H9 (cell line): ENCODE data around the gene NOSIP. TPM values are rescaled to one million over a fixed set of nuclear protein-coding genes. Genes with fewer than 3 reads are reported as not detected.
A peak's percentile ranks its signal among the peaks of the same experiment; 100 is the strongest.

Source experiments
- DNase-seq: peaks from one replicate; pipeline ENCODE4 v3.0.0-alpha.2; 2017
- H2AFZ ChIP-seq: one replicate; pipeline ENCODE4 v1.6.1; 2013; ENCODE audit warnings: mild to moderate bottlenecking, low read length, control low read depth, moderate library complexity
- H2AK5ac ChIP-seq: 2 replicates; pipeline ENCODE4 v1.6.1; 2013; ENCODE audit warnings: low read length, control low read depth, mixed read lengths; ENCODE audit not compliant: insufficient read length
- H2BK120ac ChIP-seq: one replicate; pipeline ENCODE4 v1.6.1; 2013; ENCODE audit warnings: low read depth, mild to moderate bottlenecking, low read length, control low read depth, inconsistent platforms; ENCODE audit not compliant: poor library complexity, severe bottlenecking
- H2BK12ac ChIP-seq: 2 replicates; pipeline ENCODE4 v1.6.1; 2013; ENCODE audit warnings: low read length, control low read depth, mixed read lengths, low read depth; ENCODE audit not compliant: insufficient read length
- H2BK15ac ChIP-seq: 2 replicates; pipeline ENCODE4 v1.6.1; 2013; ENCODE audit warnings: low read depth, low read length, control low read depth
- H2BK20ac ChIP-seq: one replicate; pipeline ENCODE4 v1.6.1; 2013; ENCODE audit warnings: low read depth, mild to moderate bottlenecking, low read length, control low read depth, inconsistent platforms; ENCODE audit not compliant: poor library complexity, severe bottlenecking
- H2BK5ac ChIP-seq: 2 replicates; pipeline ENCODE4 v1.6.1; 2013; ENCODE audit warnings: low read length, control low read depth, mixed read lengths; ENCODE audit not compliant: insufficient read length
- H3K14ac ChIP-seq: 2 replicates; pipeline ENCODE4 v1.6.1; 2013; ENCODE audit warnings: low read length, control low read depth; ENCODE audit not compliant: insufficient read depth
- H3K18ac ChIP-seq: 2 replicates; pipeline ENCODE4 v1.6.1; 2013; ENCODE audit warnings: low read depth, mild to moderate bottlenecking, mixed read lengths, low read length, control low read depth; ENCODE audit not compliant: insufficient read length
- H3K23ac ChIP-seq: 2 replicates; pipeline ENCODE4 v1.6.1; 2013; ENCODE audit warnings: low read length, control low read depth, mixed read lengths, low read depth; ENCODE audit not compliant: insufficient read length
- H3K23me2 ChIP-seq: 2 replicates; pipeline ENCODE4 v1.6.1; 2013; ENCODE audit warnings: low read depth, mild to moderate bottlenecking, mixed read lengths, low read length, control low read depth; ENCODE audit not compliant: insufficient read length, poor library complexity, severe bottlenecking
- H3K27ac ChIP-seq: 2 replicates; pipeline ENCODE4 v1.5.1; 2013; ENCODE audit warnings: low read length, control low read depth, mixed read lengths, low read depth; ENCODE audit not compliant: insufficient read length
- H3K27me3 ChIP-seq: 2 replicates; pipeline ENCODE4 v1.6.1; 2013; ENCODE audit warnings: low read length, control low read depth, inconsistent platforms; ENCODE audit not compliant: insufficient read depth
- H3K4ac ChIP-seq: 2 replicates; pipeline ENCODE4 v1.6.1; 2013; ENCODE audit warnings: low read depth, mild to moderate bottlenecking, control low read depth, inconsistent platforms, low read length, moderate library complexity
- H3K4me1 ChIP-seq: 2 replicates; pipeline ENCODE4 v1.6.1; 2013; ENCODE audit warnings: low read length, control low read depth, inconsistent platforms; ENCODE audit not compliant: insufficient read depth
- H3K4me2 ChIP-seq: 2 replicates; pipeline ENCODE4 v1.6.1; 2013; ENCODE audit warnings: low read length, control low read depth, mixed read lengths; ENCODE audit not compliant: insufficient read length, insufficient read depth
- H3K56ac ChIP-seq: 2 replicates; pipeline ENCODE4 v1.6.1; 2013; ENCODE audit warnings: low read depth, mild to moderate bottlenecking, mixed read lengths, low read length, control low read depth; ENCODE audit not compliant: insufficient read length
- H3K79me1 ChIP-seq: 2 replicates; pipeline ENCODE4 v1.6.1; 2013; ENCODE audit warnings: low read depth, mild to moderate bottlenecking, moderate library complexity, low read length, control low read depth, inconsistent platforms; ENCODE audit not compliant: insufficient read depth, poor library complexity, severe bottlenecking
- H3K79me2 ChIP-seq: 2 replicates; pipeline ENCODE4 v1.6.1; 2013; ENCODE audit warnings: low read length, control low read depth, inconsistent platforms; ENCODE audit not compliant: insufficient read depth
- H3K9ac ChIP-seq: 2 replicates; pipeline ENCODE4 v1.6.1; 2013; ENCODE audit warnings: low read length, control low read depth, mixed read lengths; ENCODE audit not compliant: insufficient read length; ENCODE audit errors: extremely low read depth
- H3K9me3 ChIP-seq: one replicate; pipeline ENCODE4 v1.6.1; 2013; ENCODE audit warnings: low read depth, low read length, inconsistent platforms; ENCODE audit not compliant: control insufficient read depth
- H3T11ph ChIP-seq: one replicate; pipeline ENCODE4 v1.6.1; 2013; ENCODE audit warnings: mild to moderate bottlenecking, low read length, control low read depth, inconsistent platforms
- H4K20me1 ChIP-seq: one replicate; pipeline ENCODE4 v1.6.1; 2013; ENCODE audit not compliant: control insufficient read depth, insufficient read length, insufficient read depth
- H4K5ac ChIP-seq: 2 replicates; pipeline ENCODE4 v1.6.1; 2013; ENCODE audit warnings: low read depth, mild to moderate bottlenecking, mixed read lengths, low read length, control low read depth; ENCODE audit not compliant: insufficient read length
- H4K8ac ChIP-seq: replicated peaks from 2 replicates; pipeline ENCODE4 v1.6.1; 2013; ENCODE audit warnings: low read length, control low read depth, mixed read lengths, low read depth; ENCODE audit not compliant: insufficient read length
- H4K91ac ChIP-seq: 2 replicates; pipeline ENCODE4 v1.6.1; 2013; ENCODE audit warnings: low read depth, mild to moderate bottlenecking, moderate library complexity, mixed read lengths, low read length, control low read depth; ENCODE audit not compliant: insufficient read length
- H3K27ac Mint-ChIP-seq, 3 experiments: 2 replicates in 2 of 3; 3 replicates in 1 of 3; pipeline ENCODE4 v1.8.0; 2020 to 2021; ENCODE audit warnings: mixed read lengths in 3 of 3, mild to moderate bottlenecking in 1 of 3, moderate library complexity in 1 of 3
- H3K27me3 Mint-ChIP-seq: 2 replicates; pipeline ENCODE4 v1.8.0; 2021; ENCODE audit warnings: low read depth, mild to moderate bottlenecking, moderate library complexity, mixed read lengths
- H3K36me3 Mint-ChIP-seq, 3 experiments: 2 replicates in 2 of 3; 3 replicates in 1 of 3; pipeline ENCODE4 v1.8.0; 2020 to 2021; ENCODE audit warnings: low read depth in 3 of 3, mixed read lengths in 3 of 3; ENCODE audit not compliant: insufficient read depth in 1 of 3
- H3K4me1 Mint-ChIP-seq, 2 experiments: 2 replicates each; pipeline ENCODE4 v1.8.0; 2020; ENCODE audit warnings: mixed read lengths in 2 of 2
- H3K4me3 Mint-ChIP-seq, 2 experiments: 2 replicates in 1 of 2; 3 replicates in 1 of 2; pipeline ENCODE4 v1.8.0; 2020 to 2021; ENCODE audit warnings: mild to moderate bottlenecking in 2 of 2, mixed read lengths in 2 of 2, moderate library complexity in 1 of 2
- H3K9me3 Mint-ChIP-seq, 2 experiments: 2 replicates in 1 of 2; 3 replicates in 1 of 2; pipeline ENCODE4 v1.8.0; 2020; ENCODE audit warnings: mild to moderate bottlenecking in 2 of 2, mixed read lengths in 2 of 2, moderate library complexity in 1 of 2
- WGBS: extraction: QIAGEN DNeasy Blood & Tissue Kit; methylation state at CpG from one replicate; pipeline ENCODE4 v1.1.7; 2013; ENCODE audit warnings: missing lambda C conversion rate, low lambda C conversion rate, mixed read lengths; ENCODE audit not compliant: insufficient read length; ENCODE audit errors: extremely low coverage; 5-methylcytosine and 5-hydroxymethylcytosine counted together
- total RNA-seq: library from RNA; stranded (reverse); gene quantifications from 2 replicates; pipeline ENCODE4 v1.2.1, GENCODE V29; 2021
- TF ChIP-seq, protein P1 (sequence below): fragments of 200-600 bp; sonication (generic); conservative IDR thresholded peaks from 3 replicates; pipeline ENCODE4 v1.8.0; 2021; ENCODE audit warnings: antibody characterized with exemption, mild to moderate bottlenecking

NOSIP gene
- total RNA-seq, 1 experiment from 2014 or later = 78.4 TPM

DNA sequence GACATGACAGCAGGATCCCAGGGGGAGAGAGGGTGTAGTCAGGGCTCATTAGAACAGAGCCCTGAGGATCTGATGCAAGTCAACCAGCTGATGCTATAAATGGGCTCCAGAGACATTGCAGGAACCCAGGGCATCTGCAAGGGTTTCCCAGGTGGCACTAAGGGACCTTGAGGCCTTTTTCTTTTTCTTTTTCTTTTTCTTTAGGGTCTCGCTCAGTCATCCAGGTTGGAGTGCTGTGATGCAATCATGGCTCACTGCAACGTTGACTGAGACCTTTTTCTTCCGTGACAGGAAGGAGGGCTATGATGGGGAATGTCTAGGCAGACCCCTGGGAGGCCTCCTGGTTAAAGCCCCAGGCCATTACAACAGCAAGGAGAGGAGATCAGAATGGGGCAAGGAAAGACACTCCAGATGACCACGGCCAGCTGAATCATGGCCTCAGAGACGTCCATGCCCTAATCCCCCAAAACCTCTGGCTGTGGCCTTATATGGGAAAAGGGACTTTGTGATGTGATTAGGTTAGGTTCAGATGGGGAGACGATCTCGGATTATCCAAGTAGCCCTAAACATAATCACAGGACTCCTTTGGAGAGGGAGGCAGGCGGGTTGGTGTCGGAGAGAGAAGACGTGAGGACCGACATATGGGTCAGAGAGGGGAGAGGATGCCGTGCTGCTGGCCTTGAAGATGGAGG, 72.4 kb downstream of the NOSIP start:
- Mint-ChIP-seq H3K36me3 (no peaks in the 10 kb centered on the region; a peak in 1 of 7 replicates), H3K27ac (peak overlapping the region in 2 of 3 experiments; percentile 20 to 49; a peak in 2 of 7 replicates), H3K9me3 (no peaks in the 10 kb centered on the region; a peak in 2 of 5 replicates), H3K27me3 (peaks cover 4% of the 10 kb centered on the region; the same call in 1 of the 2 replicates), H3K4me1 (peaks cover 12 to 16% of the 10 kb centered on the region in 2 experiments), H3K4me3 (no peak overlapping the region; a peak in 1 of 5 replicates)
- no peak overlapping the region for H3K23ac ChIP-seq
- no peak overlapping the region for H3K14ac ChIP-seq
- no peak for DNase-seq
- H3K79me2 ChIP-seq = no peaks in the 10 kb centered on the region
- H2AK5ac ChIP-seq = no peak overlapping the region
- H3K4me1 ChIP-seq = no peaks in the 10 kb centered on the region
- no peaks in the 10 kb centered on the region for H3K27me3 ChIP-seq
- H4K20me1 ChIP-seq = no peaks in the 10 kb centered on the region
- H3K9me3 ChIP-seq = no peaks in the 10 kb centered on the region
- no CpG with 5 or more reads among the region's 12 CpGs for WGBS
- H3K23me2 ChIP-seq = peaks cover 6% of the 10 kb centered on the region
- H4K8ac ChIP-seq = no peak overlapping the region
- H3K9ac ChIP-seq = no peak overlapping the region
- H2BK15ac ChIP-seq = no peak overlapping the region
- H4K91ac ChIP-seq = no peak overlapping the region
- TF ChIP-seq, protein P1, sequence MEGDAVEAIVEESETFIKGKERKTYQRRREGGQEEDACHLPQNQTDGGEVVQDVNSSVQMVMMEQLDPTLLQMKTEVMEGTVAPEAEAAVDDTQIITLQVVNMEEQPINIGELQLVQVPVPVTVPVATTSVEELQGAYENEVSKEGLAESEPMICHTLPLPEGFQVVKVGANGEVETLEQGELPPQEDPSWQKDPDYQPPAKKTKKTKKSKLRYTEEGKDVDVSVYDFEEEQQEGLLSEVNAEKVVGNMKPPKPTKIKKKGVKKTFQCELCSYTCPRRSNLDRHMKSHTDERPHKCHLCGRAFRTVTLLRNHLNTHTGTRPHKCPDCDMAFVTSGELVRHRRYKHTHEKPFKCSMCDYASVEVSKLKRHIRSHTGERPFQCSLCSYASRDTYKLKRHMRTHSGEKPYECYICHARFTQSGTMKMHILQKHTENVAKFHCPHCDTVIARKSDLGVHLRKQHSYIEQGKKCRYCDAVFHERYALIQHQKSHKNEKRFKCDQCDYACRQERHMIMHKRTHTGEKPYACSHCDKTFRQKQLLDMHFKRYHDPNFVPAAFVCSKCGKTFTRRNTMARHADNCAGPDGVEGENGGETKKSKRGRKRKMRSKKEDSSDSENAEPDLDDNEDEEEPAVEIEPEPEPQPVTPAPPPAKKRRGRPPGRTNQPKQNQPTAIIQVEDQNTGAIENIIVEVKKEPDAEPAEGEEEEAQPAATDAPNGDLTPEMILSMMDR = no peak
- no peak overlapping the region for H4K5ac ChIP-seq
- no peak overlapping the region for H3K4ac ChIP-seq
- H3T11ph ChIP-seq = no peak overlapping the region
- H3K4me2 ChIP-seq = no peak overlapping the region
- H3K79me1 ChIP-seq = no peaks in the 10 kb centered on the region
- H3K18ac ChIP-seq = no peak overlapping the region
- no peak overlapping the region for H2BK12ac ChIP-seq
- no peak overlapping the region for H2BK20ac ChIP-seq
- no peak overlapping the region for H3K56ac ChIP-seq
- no peak overlapping the region for H2BK120ac ChIP-seq
- H2BK5ac ChIP-seq = no peak overlapping the region
- no peak overlapping the region for H3K27ac ChIP-seq
- no peak overlapping the region for H2AFZ ChIP-seq
